Transverse colon (tissue), 4 donors: ENCODE data around the gene SIK3. TPM values are rescaled to one million over a fixed set of nuclear protein-coding genes. Genes with fewer than 3 reads are reported as not detected.

Experiments used
- DNase-seq: peaks from one replicate; pipeline ENCODE4 v3.0.0-alpha.2; 2019
- H3K27ac ChIP-seq, 4 donors: fragments of 200-600 bp; sonication (generic); 2 replicates each; pipeline ENCODE4 v1.5.1; 2016 to 2018; ENCODE audit warnings: inconsistent platforms in 4 of 4
- H3K27me3 ChIP-seq: fragments of 200-600 bp; sonication (generic); 2 replicates; pipeline ENCODE4 v1.5.1; 2017; ENCODE audit warnings: inconsistent platforms
- H3K36me3 ChIP-seq, 4 donors: fragments of 200-600 bp; sonication (generic); 2 replicates each; pipeline ENCODE4 v1.5.1; 2017 to 2019; ENCODE audit warnings: inconsistent platforms in 4 of 4
- H3K4me1 ChIP-seq, 4 donors: fragments of 200-600 bp; sonication (generic); 2 replicates each; pipeline ENCODE4 v1.5.1; 2017 to 2020; ENCODE audit warnings: inconsistent platforms in 4 of 4
- H3K4me3 ChIP-seq, 4 donors: fragments of 200-600 bp; sonication (generic); 1 replicate in 1 of 4; 2 replicates in 3 of 4; pipeline versions ENCODE4 v1.5.1 to v1.6.1; 2017 to 2019; ENCODE audit warnings: inconsistent platforms in 4 of 4
- H3K9me3 ChIP-seq, 2 donors: fragments of 200-600 bp; sonication (generic); 2 replicates each; pipeline ENCODE4 v1.5.1; 2017 to 2019; ENCODE audit warnings: inconsistent platforms in 2 of 2
- EP300 ChIP-seq: sonication (generic); formaldehyde crosslinking; IDR thresholded peaks from one replicate; pipeline ENCODE4 v1.6.1; 2017; ENCODE audit warnings: antibody characterized with exemption, low read depth
- POLR2A ChIP-seq: fragments of 450-650 bp; IDR thresholded peaks from one replicate; pipeline ENCODE4 v1.6.1; 2016; ENCODE audit warnings: antibody characterized with exemption, mild to moderate bottlenecking, moderate library complexity
- POLR2AphosphoS5 ChIP-seq, 3 donors: sonication (generic); formaldehyde crosslinking; IDR thresholded peaks; one replicate each; pipeline ENCODE4 v1.6.1; 2016; ENCODE audit warnings: antibody characterized with exemption in 3 of 3
- WGBS, 2 donors: methylation state at CpG; one replicate each; pipeline ENCODE4 v1.1.5; 2018; ENCODE audit warnings: low coverage in 1 of 2; 5-methylcytosine and 5-hydroxymethylcytosine counted together
- in situ Hi-C, 4 donors: fragments of 200-750 bp; cut with MboI; loops; one replicate each; pipeline versions ENCODE4 v1.15.0 to v1.15.1; 2017; ENCODE audit warnings: low sequenced_read_pairs in 3 of 4, low pct_ligation_motif_present in 1 of 4, low pct_unique_long_range_greater_than_20kb in 1 of 4
- intact Hi-C: fragments of 100-400 bp; cut with DNase I; formaldehyde crosslinking; loops from one replicate; pipeline ENCODE4 v1.15.1; 2023; ENCODE audit warnings: low total_unique reads
- total RNA-seq, 4 donors: library from RNA; depleted of rRNA; stranded (reverse); fragments of >200 nt; gene quantifications; one replicate each; pipeline ENCODE4 v1.1.0, GENCODE V29; 2016
- TF ChIP-seq, protein P1 (sequence below), 5 experiments: fragments of 200-600 bp in 3 of 5; fragments of 450-650 bp in 2 of 5; sonication (generic) in 3 of 5; IDR thresholded peaks; 1 replicate in 2 of 5; 2 replicates in 3 of 5; pipeline ENCODE4 v1.5.1; 2016 to 2017; ENCODE audit warnings: antibody characterized with exemption in 5 of 5, inconsistent platforms in 3 of 5, mild to moderate bottlenecking in 2 of 5, moderate library complexity in 1 of 5

Gene SIK3
- total RNA-seq, 4 donors from 2014 or later: 35.6 to 68.6 (median 38.9) TPM

DNA sequence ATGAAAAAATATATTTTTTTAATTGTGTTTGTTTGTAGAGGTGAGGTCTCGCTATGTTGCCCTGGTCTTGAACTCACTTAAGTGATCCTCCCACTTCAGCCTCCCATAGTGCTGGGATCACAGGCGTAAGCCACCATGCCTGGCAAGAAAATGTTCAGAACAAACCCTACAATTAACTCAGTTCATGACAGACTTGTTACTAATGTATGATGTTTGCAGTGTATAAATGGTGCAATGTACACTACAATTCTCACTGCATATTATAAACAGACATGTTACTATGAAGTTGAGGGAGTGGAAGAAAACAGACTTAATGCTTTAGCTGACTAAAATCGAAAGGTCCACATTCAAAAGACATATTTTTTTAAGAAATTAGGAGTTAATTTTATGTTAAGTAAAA lies 59.0 kb downstream of the SIK3 start:
- no peak for DNase-seq
- in situ Hi-C loops (no loop called here), intact Hi-C loops (no loop called here)
- TF ChIP-seq, protein P1, sequence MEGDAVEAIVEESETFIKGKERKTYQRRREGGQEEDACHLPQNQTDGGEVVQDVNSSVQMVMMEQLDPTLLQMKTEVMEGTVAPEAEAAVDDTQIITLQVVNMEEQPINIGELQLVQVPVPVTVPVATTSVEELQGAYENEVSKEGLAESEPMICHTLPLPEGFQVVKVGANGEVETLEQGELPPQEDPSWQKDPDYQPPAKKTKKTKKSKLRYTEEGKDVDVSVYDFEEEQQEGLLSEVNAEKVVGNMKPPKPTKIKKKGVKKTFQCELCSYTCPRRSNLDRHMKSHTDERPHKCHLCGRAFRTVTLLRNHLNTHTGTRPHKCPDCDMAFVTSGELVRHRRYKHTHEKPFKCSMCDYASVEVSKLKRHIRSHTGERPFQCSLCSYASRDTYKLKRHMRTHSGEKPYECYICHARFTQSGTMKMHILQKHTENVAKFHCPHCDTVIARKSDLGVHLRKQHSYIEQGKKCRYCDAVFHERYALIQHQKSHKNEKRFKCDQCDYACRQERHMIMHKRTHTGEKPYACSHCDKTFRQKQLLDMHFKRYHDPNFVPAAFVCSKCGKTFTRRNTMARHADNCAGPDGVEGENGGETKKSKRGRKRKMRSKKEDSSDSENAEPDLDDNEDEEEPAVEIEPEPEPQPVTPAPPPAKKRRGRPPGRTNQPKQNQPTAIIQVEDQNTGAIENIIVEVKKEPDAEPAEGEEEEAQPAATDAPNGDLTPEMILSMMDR (IDR thresholded peaks at IDR 0.05): no peak
- TF ChIP-seq POLR2A: no peak
- TF ChIP-seq POLR2AphosphoS5 (IDR thresholded peaks at IDR 0.05): no peak
- no peak for TF ChIP-seq EP300
- Histone ChIP-seq H3K27ac (no peak overlapping the region), H3K9me3 (no peaks in the 10 kb centered on the region), H3K27me3 (no peaks in the 10 kb centered on the region), H3K4me3 (no peak overlapping the region), H3K36me3 (no peaks in the 10 kb centered on the region), H3K4me1 (peaks cover 12 to 57% (median 28%) of the 10 kb centered on the region in 4 donors)
- 91 to 98% methylated on average over 3 of the region's 3 CpGs for WGBS, 2 donors

DNA sequence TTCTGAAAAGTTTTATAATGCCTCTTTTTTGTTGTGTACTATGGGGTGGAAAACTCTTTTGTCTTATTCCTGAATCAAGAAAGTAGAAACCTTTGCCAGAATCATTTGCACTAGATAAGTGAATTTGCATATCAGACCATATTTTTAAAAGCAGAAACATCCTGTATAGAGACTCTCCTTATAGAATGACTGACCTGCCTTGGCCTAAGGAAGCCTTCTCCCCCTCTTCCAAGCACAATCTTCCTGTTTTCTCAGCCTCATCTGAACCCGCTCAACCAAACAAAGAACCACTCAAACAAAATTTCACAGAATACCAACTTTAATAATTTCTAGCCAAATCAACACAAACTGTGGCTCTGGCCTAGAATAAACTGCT lies 60.3 kb downstream of the SIK3 start:
- H3K27me3 ChIP-seq: no peaks in the 10 kb centered on the region
- H3K4me3 ChIP-seq: no peak overlapping the region
- in situ Hi-C loops (no loop called here), intact Hi-C loops (no loop called here)
- WGBS, 2 donors: 82% methylated on average over 1 of the region's 1 CpG; no CpG with 5 or more reads in 1 of the 2 donors
- DNase-seq: no peak
- no peak overlapping the region for H3K27ac ChIP-seq
- TF ChIP-seq, protein P1 (IDR thresholded peaks at IDR 0.05): no peak
- TF ChIP-seq EP300: no peak
- no peak for TF ChIP-seq POLR2AphosphoS5 (IDR thresholded peaks at IDR 0.05)
- no peak for TF ChIP-seq POLR2A
- H3K36me3 ChIP-seq: no peaks in the 10 kb centered on the region
- peaks cover 11 to 43% (median 16%) of the 10 kb centered on the region in 4 donors for H3K4me1 ChIP-seq
- H3K9me3 ChIP-seq: no peaks in the 10 kb centered on the region

DNA sequence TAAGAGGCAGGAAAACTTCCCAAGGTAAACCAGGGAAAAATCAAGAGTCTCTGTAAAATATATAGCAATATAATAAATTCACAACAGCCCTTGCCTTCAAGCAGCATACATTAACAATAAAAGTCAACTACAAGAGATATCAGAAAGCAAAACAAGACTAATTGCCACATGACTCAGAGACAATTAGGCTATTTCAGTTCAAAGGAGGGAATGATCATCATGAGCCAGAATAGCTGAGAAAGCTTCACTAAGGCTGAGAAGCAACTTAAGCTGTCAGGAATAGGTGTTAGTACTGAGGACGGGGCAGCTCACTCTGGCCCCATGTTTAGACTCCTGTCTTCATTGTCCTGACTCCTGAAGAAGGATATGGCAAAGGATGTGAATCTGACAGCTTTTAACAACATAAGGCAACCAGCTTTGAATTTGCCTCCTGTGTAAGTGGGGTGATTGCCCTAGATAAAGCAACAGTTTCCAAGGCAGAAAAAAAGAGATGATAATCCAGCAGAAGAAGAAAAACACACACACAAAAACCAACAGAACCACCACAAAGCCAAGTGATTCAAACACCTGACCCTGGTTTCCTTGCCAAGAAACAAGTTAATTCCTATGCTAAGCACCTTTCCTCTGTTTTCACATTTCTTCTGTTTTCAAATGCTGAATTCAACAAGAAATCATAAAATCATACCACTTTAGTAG lies 60.8 kb downstream of the SIK3 start:
- no peak overlapping the region for H3K4me3 ChIP-seq
- no peaks in the 10 kb centered on the region for H3K36me3 ChIP-seq
- 69% methylated on average over 1 of the region's 1 CpG; no CpG with 5 or more reads in 1 of the 2 donors for WGBS, 2 donors
- in situ Hi-C loops (no loop called here), intact Hi-C loops (no loop called here)
- no peak overlapping the region for H3K27ac ChIP-seq
- H3K9me3 ChIP-seq: no peaks in the 10 kb centered on the region
- no peak for DNase-seq
- no peaks in the 10 kb centered on the region for H3K27me3 ChIP-seq
- peaks cover 11 to 38% (median 13%) of the 10 kb centered on the region in 4 donors for H3K4me1 ChIP-seq
- TF ChIP-seq, protein P1 (IDR thresholded peaks at IDR 0.05): no peak
- TF ChIP-seq EP300 (no peak), POLR2A (no peak), POLR2AphosphoS5 (IDR thresholded peaks at IDR 0.05) (no peak)

DNA sequence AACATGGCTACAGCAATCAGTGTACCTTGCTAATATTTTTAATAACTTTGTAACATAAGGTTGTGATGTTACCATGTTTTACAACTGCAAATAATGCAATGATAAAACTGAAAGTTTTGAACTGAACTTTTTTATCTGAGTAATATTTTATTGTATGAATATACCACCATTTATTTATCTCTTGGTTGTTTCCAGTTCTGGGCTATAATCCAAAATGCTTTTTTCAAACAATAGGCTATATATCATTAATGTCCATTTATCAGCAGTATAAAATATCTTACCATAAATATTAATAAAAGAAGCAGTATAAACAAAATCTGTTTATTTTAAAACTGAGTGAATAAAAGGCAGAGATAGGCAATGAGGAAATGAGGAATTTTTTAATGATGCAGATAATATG lies 63.3 kb downstream of the SIK3 start:
- TF ChIP-seq, protein P1 (IDR thresholded peaks at IDR 0.05): no peak
- TF ChIP-seq POLR2AphosphoS5 (IDR thresholded peaks at IDR 0.05) (no peak), EP300 (no peak), POLR2A (no peak)
- no peak overlapping the region for H3K27ac ChIP-seq
- no peaks in the 10 kb centered on the region for H3K36me3 ChIP-seq
- in situ Hi-C loops: no loop called here
- H3K4me1 ChIP-seq: peaks cover 6 to 32% (median 13%) of the 10 kb centered on the region in 4 donors
- H3K9me3 ChIP-seq: no peaks in the 10 kb centered on the region
- no peak overlapping the region for H3K4me3 ChIP-seq
- H3K27me3 ChIP-seq: no peaks in the 10 kb centered on the region
- DNase-seq: no peak
- intact Hi-C loops: loop anchor here (2.0 kb wide), 1 partner anchor 38 kb away; no protein-coding TSS in a partner anchor
